Measurements from ENCODE around the gene EHBP1.
"Not testable (repeated sequence)": the region's sequence is repeated elsewhere in the genome, so short reads cannot be mapped to it uniquely, and the experiment has no call there.

The EHBP1 gene

DNA sequence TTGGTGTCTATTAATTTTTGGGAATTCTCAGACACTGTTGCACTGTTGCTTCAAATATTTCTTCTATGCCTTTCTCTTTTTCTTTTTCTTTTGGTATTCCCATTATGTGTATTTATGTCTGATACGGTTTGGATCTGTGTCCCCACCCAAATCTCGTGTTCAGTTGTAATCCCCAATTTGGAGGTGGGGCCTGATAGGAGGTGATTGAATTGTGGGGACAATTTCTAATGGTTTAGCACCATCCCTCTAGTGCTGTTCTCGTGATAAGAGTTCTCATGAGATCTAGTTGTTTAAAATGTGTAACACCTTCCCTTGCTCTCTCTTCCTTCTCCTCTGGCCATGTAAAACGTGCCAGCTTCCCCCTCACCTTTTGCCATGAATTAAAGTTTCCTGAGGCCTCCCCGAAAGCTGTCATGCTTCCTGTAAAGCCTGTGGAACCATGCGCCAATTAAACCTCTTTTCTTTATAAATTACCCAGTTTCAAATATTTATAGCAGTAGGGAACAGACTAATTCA lies 26.8 kb downstream of the EHBP1 start:
- in situ Hi-C loops (cut with MboI; ENCODE audit: low sequenced_read_pairs) = no loop called here

DNA sequence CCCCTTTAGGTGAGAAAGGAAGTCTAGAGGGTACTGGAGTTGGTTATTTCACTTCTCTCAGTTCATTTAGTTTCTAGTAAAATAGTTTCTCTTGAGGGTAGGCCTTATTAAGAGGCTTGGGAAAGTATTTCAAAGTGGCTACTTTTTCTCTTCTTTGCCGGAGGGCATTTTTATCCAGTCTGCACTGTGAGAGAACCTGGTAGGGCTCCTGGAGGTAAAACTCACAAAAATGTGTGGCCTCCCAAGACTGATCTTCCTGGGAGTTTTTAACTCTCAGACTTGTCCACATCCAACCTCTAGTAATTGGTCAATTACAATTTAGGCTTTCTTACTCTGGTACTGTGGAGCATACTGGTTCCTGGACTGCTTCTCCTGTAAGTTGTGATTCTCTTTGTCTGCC lies 28.0 kb downstream of the EHBP1 start:
- in situ Hi-C loops (cut with MboI; ENCODE audit: low sequenced_read_pairs) = no loop called here

DNA sequence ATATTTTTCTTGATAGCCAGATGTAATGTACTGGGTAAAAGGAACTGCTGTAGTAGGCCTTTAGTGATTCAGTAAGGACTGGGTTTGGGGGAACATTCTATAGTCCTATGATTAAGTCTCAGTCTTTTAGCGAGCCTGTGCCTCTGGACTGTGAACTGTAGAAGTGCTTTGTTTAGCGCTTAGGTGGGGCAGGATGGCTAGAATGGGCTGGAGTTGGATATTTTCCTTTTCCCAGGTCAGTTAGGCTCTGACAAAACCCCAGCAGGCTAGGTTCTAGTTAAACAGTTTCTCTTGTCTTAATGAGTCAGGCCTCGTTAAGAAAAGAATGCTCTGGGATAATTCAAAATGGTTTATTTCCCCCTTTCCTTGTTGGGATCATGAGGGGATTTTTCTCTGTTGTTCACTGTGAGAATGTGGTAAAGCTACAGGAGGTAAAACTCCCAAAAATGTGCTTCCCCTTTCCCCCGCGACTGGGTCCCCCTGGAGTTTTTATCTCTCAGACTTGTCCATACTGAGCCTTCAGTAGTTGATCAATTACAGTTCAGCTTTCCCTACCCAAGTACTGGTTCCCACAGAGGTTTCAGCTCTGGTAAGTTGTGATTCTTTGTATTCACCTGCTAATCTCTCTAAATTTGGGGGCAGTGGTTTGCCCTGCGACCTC lies 31.5 kb downstream of the EHBP1 start:
- in situ Hi-C loops (cut with MboI; ENCODE audit: low sequenced_read_pairs) = no loop called here

DNA sequence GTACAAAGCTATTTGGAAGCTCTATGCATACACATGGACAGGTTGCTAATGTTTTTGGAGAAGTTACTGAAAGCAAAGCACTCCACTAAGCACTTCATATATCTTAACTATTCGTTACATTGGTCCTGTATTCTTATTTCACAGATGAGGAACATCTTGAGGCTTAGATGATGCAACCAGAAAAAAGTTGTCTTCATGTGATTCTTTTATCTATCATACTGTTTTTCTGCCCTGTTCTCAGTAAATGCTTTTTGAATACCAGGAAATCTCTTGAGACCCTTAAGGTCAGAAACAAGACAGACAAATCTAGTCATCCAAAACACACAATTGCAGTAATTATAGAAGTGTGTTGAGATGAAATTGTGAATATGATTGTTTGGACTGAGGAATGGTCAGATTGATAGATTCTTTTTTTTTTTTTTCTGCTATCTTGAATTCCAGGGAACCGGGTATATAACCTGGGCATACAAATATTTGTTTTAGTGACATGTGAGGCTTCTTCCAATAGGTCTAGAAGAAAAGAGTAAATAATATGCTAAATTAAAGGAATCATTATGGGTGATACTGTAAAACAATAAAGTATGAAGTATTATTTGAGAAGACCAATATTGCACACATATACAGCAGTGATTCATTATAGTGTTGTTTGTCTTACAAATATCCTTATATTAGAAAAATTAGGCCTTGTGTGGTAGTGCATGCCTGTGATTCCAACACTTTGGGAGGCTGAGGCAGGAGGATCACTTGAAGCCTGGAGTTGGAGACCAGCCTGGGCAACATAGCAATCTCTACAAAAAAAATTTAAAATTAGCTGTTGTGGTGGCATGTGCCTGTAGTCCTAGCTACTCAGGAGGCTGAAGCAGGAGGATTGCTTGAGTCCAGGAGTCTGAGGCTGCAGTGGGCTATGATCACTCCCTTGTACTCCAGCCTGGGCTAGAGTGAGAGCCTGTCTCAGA lies 33.7 kb downstream of the EHBP1 start:
- in situ Hi-C loops (cut with MboI; ENCODE audit: low sequenced_read_pairs) = no loop called here

DNA sequence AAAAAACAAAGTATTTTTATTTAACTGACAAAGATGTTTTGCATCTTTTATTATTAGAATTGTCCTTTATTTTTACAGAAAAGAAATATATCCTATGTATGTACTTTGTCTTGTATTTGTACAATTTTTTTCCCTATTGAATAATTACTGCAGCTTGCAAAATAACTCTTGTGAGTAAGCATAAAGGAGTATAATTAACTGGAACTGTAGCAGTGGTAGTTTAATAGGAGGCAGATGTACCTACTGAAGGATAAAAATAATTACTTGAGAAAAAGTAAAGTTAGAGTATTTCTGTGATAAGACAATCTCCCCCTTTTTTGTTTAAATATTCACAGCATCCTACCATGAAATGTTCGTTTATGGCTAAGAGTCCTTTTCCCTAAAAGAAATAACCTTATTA lies 34.7 kb downstream of the EHBP1 start:
- in situ Hi-C loops (cut with MboI; ENCODE audit: low sequenced_read_pairs) = no loop called here

DNA sequence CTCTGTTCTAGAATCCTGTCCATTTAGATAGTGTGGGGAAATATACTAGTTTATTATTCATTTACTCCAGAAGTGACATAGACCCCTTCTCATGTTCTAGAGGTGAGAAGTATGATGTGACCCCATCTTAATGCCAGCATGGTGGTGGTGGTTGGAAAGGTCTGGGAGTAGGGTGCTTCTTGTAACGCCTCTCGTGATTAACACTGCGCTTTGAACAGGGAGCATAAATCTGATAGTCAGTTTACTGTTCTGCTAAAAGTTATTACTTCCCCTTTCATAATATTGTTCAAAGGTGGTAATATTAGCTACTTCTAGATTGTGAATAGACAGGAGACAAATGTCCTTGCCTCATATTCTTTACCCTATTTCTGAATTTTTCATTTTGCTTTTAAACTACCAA lies 35.6 kb downstream of the EHBP1 start:
- in situ Hi-C loops (cut with MboI; ENCODE audit: low sequenced_read_pairs) = no loop called here

DNA sequence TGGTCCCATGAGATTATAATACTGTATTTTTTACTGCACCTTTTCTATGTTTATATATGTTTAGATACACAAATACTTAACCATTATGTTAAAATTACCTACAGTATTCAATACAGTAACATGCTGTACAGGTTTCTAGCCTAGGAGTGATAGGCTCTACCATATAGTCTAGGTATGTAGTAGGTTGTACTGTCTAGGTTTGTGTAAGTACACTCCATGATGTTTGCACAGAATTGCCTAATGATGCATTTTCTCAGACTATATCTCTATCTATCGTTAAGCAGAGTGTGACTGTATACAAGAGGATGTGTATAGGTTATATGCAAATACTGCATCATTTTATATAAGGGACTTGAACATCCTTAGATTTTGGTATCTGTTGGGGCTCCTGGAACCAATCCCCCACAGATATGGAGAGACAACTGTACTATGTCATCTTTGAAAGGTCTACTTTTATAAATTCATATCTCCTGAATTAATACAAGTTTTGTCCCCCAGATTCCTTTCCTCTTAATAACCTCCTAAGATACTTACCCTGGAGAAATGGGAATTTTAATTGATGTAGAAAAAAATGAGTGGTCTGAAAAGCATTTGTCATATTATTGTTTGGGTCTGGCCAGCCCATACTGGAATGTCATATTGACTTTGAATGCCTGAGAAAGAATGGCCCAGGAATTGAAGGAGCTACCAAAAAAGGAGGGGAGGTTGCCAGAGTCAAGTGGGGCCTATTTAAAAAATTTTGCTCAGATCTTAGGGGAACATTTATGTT lies 36.6 kb downstream of the EHBP1 start:
- in situ Hi-C loops (cut with MboI; ENCODE audit: low sequenced_read_pairs) = no loop called here

- in situ Hi-C loops (cut with MboI; ENCODE audit: low sequenced_read_pairs) = no loop called here
These were observed 38.0 kb downstream of the EHBP1 start for GRCh38 chr2:62743506-62743905.

- in situ Hi-C loops (cut with MboI; ENCODE audit: low sequenced_read_pairs) = no loop called here
These were observed 39.1 kb downstream of the EHBP1 start for GRCh38 chr2:62744603-62745002.

DNA sequence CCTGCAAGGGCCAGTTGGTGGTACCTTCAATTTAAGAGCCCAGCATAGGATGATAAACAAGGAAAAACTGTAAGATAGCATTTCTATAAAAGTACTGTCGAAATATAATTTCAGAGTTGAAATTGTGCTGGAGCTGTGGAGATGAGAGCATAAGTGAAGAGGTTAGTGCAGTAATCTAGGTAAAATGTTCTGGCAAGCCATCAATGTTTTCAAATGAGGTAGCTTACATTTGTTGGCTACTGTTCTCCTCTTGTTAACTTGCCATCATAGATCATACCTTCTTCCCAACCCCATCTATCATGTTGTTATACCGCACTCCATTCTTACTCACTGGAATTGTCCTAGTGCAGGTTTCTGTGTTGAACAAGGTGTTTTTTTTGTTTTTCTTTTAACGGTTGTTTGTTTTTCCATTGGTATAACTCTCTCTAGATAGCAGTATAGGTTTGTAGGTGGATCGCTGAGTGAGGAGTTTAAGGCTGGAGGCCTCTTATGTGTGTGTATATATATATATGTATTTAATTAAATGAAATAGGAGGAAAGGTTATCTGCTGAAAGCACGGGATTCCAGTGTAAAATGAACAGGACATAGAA lies 40.5 kb downstream of the EHBP1 start:
- in situ Hi-C loops (cut with MboI; ENCODE audit: low sequenced_read_pairs) = no loop called here

- in situ Hi-C loops (cut with MboI; ENCODE audit: low sequenced_read_pairs) = no loop called here
These were observed 41.7 kb downstream of the EHBP1 start for GRCh38 chr2:62747169-62747568.

DNA sequence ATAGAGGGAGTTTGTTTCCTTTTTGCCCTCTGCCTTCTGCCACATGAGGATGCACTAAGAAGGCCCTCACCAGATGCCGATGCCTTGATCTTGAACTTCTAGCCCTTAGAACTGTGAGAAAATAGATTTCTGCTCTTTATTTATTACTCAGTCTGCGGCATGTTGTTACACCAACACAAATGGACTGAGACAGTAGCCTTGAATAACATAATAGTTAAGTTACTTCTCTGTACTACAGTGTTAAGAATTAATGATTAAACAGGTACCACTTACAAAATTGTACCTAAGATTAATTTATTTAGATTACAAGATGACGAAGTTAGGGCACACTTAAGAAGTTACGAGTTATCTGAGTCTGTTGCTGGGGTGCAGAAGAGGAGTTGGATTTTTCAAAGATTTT lies 42.4 kb downstream of the EHBP1 start:
- in situ Hi-C loops (cut with MboI; ENCODE audit: low sequenced_read_pairs) = no loop called here

GRCh38 chr2:62749111-62749510 lies 43.6 kb downstream of the EHBP1 start:
- in situ Hi-C loops (cut with MboI; ENCODE audit: low sequenced_read_pairs) = not testable (repeated sequence)

- in situ Hi-C loops (cut with MboI; ENCODE audit: low sequenced_read_pairs) = no loop called here
These were observed 51.5 kb downstream of the EHBP1 start for GRCh38 chr2:62757029-62757428.

- in situ Hi-C loops (cut with MboI; ENCODE audit: low sequenced_read_pairs) = no loop called here
These were observed 54.5 kb downstream of the EHBP1 start for GRCh38 chr2:62760026-62760425.

- in situ Hi-C loops (cut with MboI; ENCODE audit: low sequenced_read_pairs) = no loop called here
These were observed 55.0 kb downstream of the EHBP1 start for GRCh38 chr2:62760555-62760954.

- in situ Hi-C loops (cut with MboI; ENCODE audit: low sequenced_read_pairs) = no loop called here
These were observed 60.3 kb downstream of the EHBP1 start for GRCh38 chr2:62765619-62766376.

DNA sequence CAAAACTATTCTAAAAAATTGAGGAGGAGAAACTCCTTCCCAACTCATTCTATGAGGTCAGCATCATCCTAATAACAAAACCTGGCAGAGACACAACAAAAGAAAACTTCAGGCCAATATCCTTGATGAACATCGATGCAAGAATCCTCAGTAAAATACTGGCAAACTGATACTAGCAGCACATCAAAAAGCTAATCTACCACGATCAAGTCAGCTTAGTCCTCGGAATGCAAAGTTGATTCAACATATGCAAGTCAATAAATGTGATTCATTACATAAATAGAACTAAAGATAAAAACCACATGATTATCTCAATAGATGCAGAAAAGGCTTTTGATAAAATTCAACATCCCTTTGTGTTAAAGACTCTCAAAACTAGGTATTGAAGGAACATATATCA lies 63.1 kb downstream of the EHBP1 start:
- in situ Hi-C loops (cut with MboI; ENCODE audit: low sequenced_read_pairs) = no loop called here

GRCh38 chr2:62770629-62771028 lies 65.1 kb downstream of the EHBP1 start:
- in situ Hi-C loops (cut with MboI; ENCODE audit: low sequenced_read_pairs) = no loop called here

Measured in hTERT RPE-1 (cell line).